Neural cell (in vitro differentiated cells): ENCODE results near the gene CLIC4. TPM values are rescaled to one million over a fixed set of nuclear protein-coding genes. Genes with fewer than 3 reads are reported as not detected.

ENCODE experiments used
- H2AFZ ChIP-seq: fragments of 200-600, 300-800 bp; sonication (generic), shearing (Covaris generic); 2 replicates; pipeline ENCODE4 v1.6.0; 2014; ENCODE audit warnings: low read depth, mild to moderate bottlenecking, antibody characterized with exemption, low read length, moderate library complexity
- H3F3A ChIP-seq: fragments of 200-600 bp; shearing (Covaris generic); 2 replicates; pipeline ENCODE4 v1.6.1; 2016; ENCODE audit warnings: mild to moderate bottlenecking, moderate library complexity, mixed read lengths, antibody characterized with exemption, low read length; ENCODE audit not compliant: insufficient read depth, poor library complexity, severe bottlenecking
- H3K27ac ChIP-seq: fragments of 200-600, 300-800 bp; sonication (generic), shearing (Covaris generic); 2 replicates; pipeline ENCODE4 v1.5.1; 2014; ENCODE audit warnings: mild to moderate bottlenecking, low read length, moderate library complexity
- H3K27me3 ChIP-seq: fragments of 300-800, 200-600 bp; sonication (generic), shearing (Covaris generic); 2 replicates; pipeline ENCODE4 v1.6.0; 2014; ENCODE audit warnings: mild to moderate bottlenecking, low read depth, low read length, moderate library complexity; ENCODE audit not compliant: insufficient read depth
- H3K36me3 ChIP-seq: fragments of 300-800, 200-600 bp; sonication (generic), shearing (Covaris generic); 2 replicates; pipeline ENCODE4 v1.5.1; 2014; ENCODE audit warnings: mild to moderate bottlenecking, antibody characterized with exemption, low read length, moderate library complexity; ENCODE audit not compliant: insufficient read depth
- H3K4me2 ChIP-seq: fragments of 300-800, 200-600 bp; sonication (generic), shearing (Covaris generic); 2 replicates; pipeline ENCODE4 v1.6.0; 2014; ENCODE audit warnings: mild to moderate bottlenecking, low read length
- H3K4me3 ChIP-seq: fragments of 300-800, 200-600 bp; sonication (generic), shearing (Covaris generic); 2 replicates; pipeline ENCODE4 v1.5.1; 2014; ENCODE audit warnings: mild to moderate bottlenecking, low read length, moderate library complexity
- H3K79me2 ChIP-seq: fragments of 200-600 bp; shearing (Covaris generic); replicated peaks from 2 replicates; pipeline ENCODE4 v1.6.0; 2014; ENCODE audit warnings: mild to moderate bottlenecking, low read length, moderate library complexity; ENCODE audit not compliant: insufficient read depth
- H3K9ac ChIP-seq: fragments of 300-800, 200-600 bp; sonication (generic), shearing (Covaris generic); 2 replicates; pipeline ENCODE4 v1.6.1; 2016; ENCODE audit warnings: mild to moderate bottlenecking, low read length, mixed read lengths
- H3K9me2 ChIP-seq: fragments of 200-600 bp; shearing (Covaris generic); 2 replicates; pipeline ENCODE4 v1.6.1; 2016; ENCODE audit warnings: mild to moderate bottlenecking, low read length, mixed read lengths; ENCODE audit not compliant: insufficient read depth
- H3K9me3 ChIP-seq: fragments of 200-600, 300-800 bp; sonication (generic), shearing (Covaris generic); 2 replicates; pipeline ENCODE4 v1.6.1; 2016; ENCODE audit warnings: mild to moderate bottlenecking, mixed run types, low read length, moderate library complexity, mixed read lengths
- H4K20me1 ChIP-seq: fragments of 200-600 bp; shearing (Covaris generic); 2 replicates; pipeline ENCODE4 v1.6.1; 2016; ENCODE audit warnings: mild to moderate bottlenecking, mixed run types; ENCODE audit not compliant: insufficient read depth
- CTCF ChIP-seq: fragments of 450-650 bp; IDR thresholded peaks from 2 replicates; pipeline ENCODE4 v1.5.1; 2014; ENCODE audit warnings: antibody characterized with exemption, mild to moderate bottlenecking, moderate library complexity; ENCODE audit not compliant: poor library complexity, severe bottlenecking
- EZH2 ChIP-seq: fragments of 200-600, 300-800 bp; shearing (Covaris generic), sonication (generic); IDR thresholded peaks from 2 replicates; pipeline ENCODE4 v1.6.1; 2014; ENCODE audit warnings: antibody characterized with exemption, low read length, borderline replicate concordance, mild to moderate bottlenecking; ENCODE audit not compliant: insufficient read depth, poor library complexity, severe bottlenecking
- MXI1 ChIP-seq: fragments of 450-650 bp; conservative IDR thresholded peaks from 2 replicates; pipeline ENCODE4 v1.6.1; 2014; ENCODE audit warnings: antibody characterized with exemption, mild to moderate bottlenecking; ENCODE audit not compliant: poor library complexity, severe bottlenecking
- POLR2AphosphoS5 ChIP-seq: IDR thresholded peaks from 2 replicates; pipeline ENCODE4 v1.6.1; 2012
- RAD21 ChIP-seq: fragments of 450-650 bp; conservative IDR thresholded peaks from 2 replicates; pipeline ENCODE4 v1.6.1; 2014; ENCODE audit warnings: antibody characterized with exemption, mild to moderate bottlenecking, moderate library complexity
- REST ChIP-seq: IDR thresholded peaks from 2 replicates; pipeline ENCODE4 v1.6.1; 2012; ENCODE audit warnings: borderline replicate concordance
- SMC3 ChIP-seq: fragments of 450-650 bp; conservative IDR thresholded peaks from 2 replicates; pipeline ENCODE4 v1.6.1; 2014; ENCODE audit warnings: antibody characterized with exemption, mild to moderate bottlenecking, moderate library complexity; ENCODE audit not compliant: poor library complexity
- TAF1 ChIP-seq: IDR thresholded peaks from 2 replicates; pipeline ENCODE4 v1.6.1; 2012; ENCODE audit warnings: low read depth
- polyA plus RNA-seq: library from polyadenylated mRNA; depleted of rRNA; stranded (reverse); fragments of >200 nt; gene quantifications from 2 replicates; pipeline ENCODE4 v1.2.3, GENCODE V29; 2014

The CLIC4 gene
- polyA plus RNA-seq, 1 donor from 2014 or later, result 133 TPM

DNA sequence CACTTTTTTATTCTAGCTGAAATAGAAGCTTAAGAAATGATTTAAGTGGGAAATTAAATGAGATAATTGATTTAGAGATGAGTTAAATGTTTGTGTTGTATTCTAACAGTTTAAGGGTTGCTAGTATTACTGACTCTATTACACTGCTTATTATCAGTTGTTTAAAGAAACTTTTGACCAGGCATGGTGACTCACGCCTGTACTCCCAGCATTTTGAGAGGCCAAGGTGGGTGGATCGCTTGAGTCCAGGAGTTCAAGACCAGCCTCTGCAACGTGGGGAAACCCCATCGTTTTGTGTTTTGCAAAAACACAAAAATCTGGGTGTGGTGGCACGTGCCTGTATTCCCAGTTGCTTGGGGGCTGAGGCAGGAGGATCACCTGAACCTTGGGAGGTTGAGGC is 14.2 kb downstream of the CLIC4 start:
- no peaks in the 10 kb centered on the region for H4K20me1 ChIP-seq
- no peak overlapping the region for H3K4me3 ChIP-seq

DNA sequence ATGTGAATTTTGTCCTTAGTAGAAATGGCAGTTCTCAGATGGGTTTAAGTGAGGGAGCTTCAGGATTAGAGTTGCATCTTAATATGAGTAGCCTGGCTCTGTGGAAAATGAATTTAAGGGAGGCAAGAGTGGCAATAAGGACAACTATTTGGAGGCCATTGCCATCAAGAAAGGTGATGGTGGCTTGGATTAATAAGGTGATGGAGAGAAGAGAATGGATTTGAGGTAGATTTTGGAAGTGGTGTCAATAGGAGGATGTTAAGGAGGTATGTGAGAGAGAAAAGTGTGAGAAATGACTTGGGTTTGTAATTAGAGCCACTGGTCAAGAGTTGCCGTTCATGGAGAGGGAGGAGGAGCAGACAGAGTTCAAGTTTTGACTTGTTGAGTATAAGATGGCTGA is 16.3 kb downstream of the CLIC4 start:
- no peaks in the 10 kb centered on the region for H3K9me2 ChIP-seq
- H3K27me3 ChIP-seq, result no peaks in the 10 kb centered on the region
- H3K79me2 ChIP-seq, result peaks cover 70% of the 10 kb centered on the region
- H3K4me2 ChIP-seq, result no peak overlapping the region
- no peak overlapping the region for H2AFZ ChIP-seq
- no peaks in the 10 kb centered on the region for H4K20me1 ChIP-seq
- no peak overlapping the region for H3K4me3 ChIP-seq
- H3K27ac ChIP-seq, result no peak overlapping the region
- no peak overlapping the region for H3K9ac ChIP-seq
- no peaks in the 10 kb centered on the region for H3K36me3 ChIP-seq
- no peaks in the 10 kb centered on the region for H3F3A ChIP-seq
- H3K9me3 ChIP-seq, result no peaks in the 10 kb centered on the region
- TF ChIP-seq RAD21 (no peak), TAF1 (no peak), POLR2AphosphoS5 (no peak), REST (no peak), EZH2 (no peak), MXI1 (no peak), CTCF (no peak)

More for the DNA sequence above, 14.2 kb downstream of the CLIC4 start:
- Histone ChIP-seq H3K36me3 (no peaks in the 10 kb centered on the region), H3K4me2 (no peak overlapping the region), H3K9me2 (no peaks in the 10 kb centered on the region), H3K9ac (no peak overlapping the region), H3K27me3 (no peaks in the 10 kb centered on the region), H3F3A (no peaks in the 10 kb centered on the region), H3K9me3 (no peaks in the 10 kb centered on the region), H2AFZ (no peak overlapping the region), H3K27ac (no peak overlapping the region), H3K79me2 (peaks cover 76% of the 10 kb centered on the region)
- TF ChIP-seq TAF1 (no peak), SMC3 (no peak), REST (no peak), CTCF (no peak), EZH2 (no peak), MXI1 (no peak), RAD21 (no peak)
